WI38 (cell line): ENCODE measurements around the gene AHCY.
"Not testable (repeated sequence)": the region's sequence is repeated elsewhere in the genome, so short reads cannot be mapped to it uniquely, and the experiment has no call there.

Experiments
- H3K4me3 ChIP-seq: 2 replicates; pipeline ENCODE4 v1.5.1; 2011; ENCODE audit warnings: low read depth, mild to moderate bottlenecking, control low read depth, low read length
- TF ChIP-seq, protein P1 (sequence below): IDR thresholded peaks from 2 replicates; pipeline ENCODE4 v1.5.1; 2012; ENCODE audit warnings: low read depth, mild to moderate bottlenecking, control low read depth, low read length

The AHCY gene

GRCh38 chr20:34292496-34292895, 10.7 kb downstream of the AHCY start:
- H3K4me3 ChIP-seq: no peak overlapping the region
- TF ChIP-seq, protein P1, sequence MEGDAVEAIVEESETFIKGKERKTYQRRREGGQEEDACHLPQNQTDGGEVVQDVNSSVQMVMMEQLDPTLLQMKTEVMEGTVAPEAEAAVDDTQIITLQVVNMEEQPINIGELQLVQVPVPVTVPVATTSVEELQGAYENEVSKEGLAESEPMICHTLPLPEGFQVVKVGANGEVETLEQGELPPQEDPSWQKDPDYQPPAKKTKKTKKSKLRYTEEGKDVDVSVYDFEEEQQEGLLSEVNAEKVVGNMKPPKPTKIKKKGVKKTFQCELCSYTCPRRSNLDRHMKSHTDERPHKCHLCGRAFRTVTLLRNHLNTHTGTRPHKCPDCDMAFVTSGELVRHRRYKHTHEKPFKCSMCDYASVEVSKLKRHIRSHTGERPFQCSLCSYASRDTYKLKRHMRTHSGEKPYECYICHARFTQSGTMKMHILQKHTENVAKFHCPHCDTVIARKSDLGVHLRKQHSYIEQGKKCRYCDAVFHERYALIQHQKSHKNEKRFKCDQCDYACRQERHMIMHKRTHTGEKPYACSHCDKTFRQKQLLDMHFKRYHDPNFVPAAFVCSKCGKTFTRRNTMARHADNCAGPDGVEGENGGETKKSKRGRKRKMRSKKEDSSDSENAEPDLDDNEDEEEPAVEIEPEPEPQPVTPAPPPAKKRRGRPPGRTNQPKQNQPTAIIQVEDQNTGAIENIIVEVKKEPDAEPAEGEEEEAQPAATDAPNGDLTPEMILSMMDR: no peak

DNA sequence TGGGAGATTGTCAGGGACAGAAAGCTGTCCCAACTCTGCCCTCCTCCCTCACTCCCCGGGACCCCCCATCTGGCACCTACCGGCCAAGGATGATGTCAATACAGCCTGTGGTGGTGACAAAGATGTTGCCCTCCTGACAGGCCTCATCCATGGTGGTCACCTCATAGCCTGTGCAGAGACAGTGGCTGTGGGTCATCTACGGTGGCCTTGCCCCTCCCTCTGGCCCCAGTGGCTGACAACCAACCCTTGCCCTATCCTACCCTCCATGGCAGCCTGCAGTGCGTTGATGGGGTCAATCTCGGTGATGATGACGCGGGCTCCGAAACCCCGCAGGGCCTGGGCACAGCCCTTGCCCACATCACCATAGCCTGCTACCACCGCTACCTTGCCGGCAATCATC, 12.7 kb downstream of the AHCY start:
- TF ChIP-seq, protein P1: no peak
- H3K4me3 ChIP-seq: no peak overlapping the region

- H3K4me3 ChIP-seq: not testable (repeated sequence)
Measured at GRCh38 chr20:34287500-34287899, 15.7 kb downstream of the AHCY start.

- H3K4me3 ChIP-seq: no peak overlapping the region
- TF ChIP-seq, protein P1: no peak
Measured at GRCh38 chr20:34285450-34285849, 17.7 kb downstream of the AHCY start.

GRCh38 chr20:34283844-34284243, 19.3 kb downstream of the AHCY start:
- no peak overlapping the region for H3K4me3 ChIP-seq
- TF ChIP-seq, protein P1: no peak

GRCh38 chr20:34282041-34282440, 21.1 kb downstream of the AHCY start:
- TF ChIP-seq, protein P1: no peak
- H3K4me3 ChIP-seq: no peak overlapping the region

DNA sequence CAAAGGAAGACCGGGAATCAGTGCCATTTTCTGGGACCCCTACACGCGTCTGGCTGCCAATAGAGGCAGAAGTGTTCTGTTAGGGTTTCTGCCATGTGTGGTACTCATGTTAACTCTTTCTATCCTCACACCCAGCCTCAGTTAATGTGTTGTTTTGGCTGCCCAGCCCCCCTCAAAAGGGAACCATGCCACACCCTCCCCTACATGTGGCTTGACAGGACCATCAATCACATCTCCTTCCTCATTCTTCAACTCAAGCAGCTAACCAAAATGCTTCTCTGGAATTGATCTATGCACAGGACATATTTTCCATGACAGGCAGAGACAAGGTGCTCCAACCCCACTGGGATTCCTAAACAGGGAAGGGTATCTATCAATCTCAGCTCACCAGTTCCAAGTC, 22.0 kb downstream of the AHCY start:
- no peak overlapping the region for H3K4me3 ChIP-seq
- TF ChIP-seq, protein P1: no peak

GRCh38 chr20:34274694-34275093, 28.5 kb downstream of the AHCY start:
- H3K4me3 ChIP-seq: no peak overlapping the region
- TF ChIP-seq, protein P1: no peak
